Ishikawa (cell line): ENCODE results near the gene GMDS.

Experiments
- CEBPB ChIP-seq: IDR thresholded peaks from 2 replicates; pipeline ENCODE4 v1.6.1; 2012
- EP300 ChIP-seq: IDR thresholded peaks from 2 replicates; pipeline ENCODE4 v1.6.1; 2012; ENCODE audit warnings: borderline replicate concordance
- FOXM1 ChIP-seq: IDR thresholded peaks from 2 replicates; pipeline ENCODE4 v1.6.1; 2012; ENCODE audit warnings: low read depth, borderline replicate concordance
- NFIC ChIP-seq: IDR thresholded peaks from 2 replicates; pipeline ENCODE4 v1.6.1; 2012
- RAD21 ChIP-seq: IDR thresholded peaks from 2 replicates; pipeline ENCODE4 v1.6.1; 2012; ENCODE audit warnings: low read depth
- TAF1 ChIP-seq: IDR thresholded peaks from 2 replicates; pipeline ENCODE4 v1.6.1; 2012; ENCODE audit warnings: low read depth, mild to moderate bottlenecking
- TEAD4 ChIP-seq: IDR thresholded peaks from 2 replicates; pipeline ENCODE4 v1.6.1; 2012
- YY1 ChIP-seq: IDR thresholded peaks from 2 replicates; pipeline ENCODE4 v1.6.1; 2012; ENCODE audit warnings: low read depth
- ZBTB7A ChIP-seq: IDR thresholded peaks from 2 replicates; pipeline ENCODE4 v1.6.1; 2012; ENCODE audit warnings: low read depth
- TF ChIP-seq, protein P1 (sequence below): IDR thresholded peaks from 2 replicates; pipeline ENCODE4 v1.6.1; 2012
- TF ChIP-seq, protein P2 (sequence below): IDR thresholded peaks from 2 replicates; pipeline ENCODE4 v1.6.1; 2012; ENCODE audit warnings: low read depth, mild to moderate bottlenecking
- TF ChIP-seq, protein P3 (sequence below): IDR thresholded peaks from 2 replicates; pipeline ENCODE4 v1.6.1; 2012

GRCh38 chr6:1708122-1708521 is 537.3 kb downstream of the GMDS start:
- TF ChIP-seq FOXM1 (no peak), YY1 (no peak), RAD21 (no peak), NFIC (no peak), ZBTB7A (no peak), EP300 (no peak), CEBPB (no peak), TAF1 (no peak), TEAD4 (peak; percentile 82)
- TF ChIP-seq, protein P1, sequence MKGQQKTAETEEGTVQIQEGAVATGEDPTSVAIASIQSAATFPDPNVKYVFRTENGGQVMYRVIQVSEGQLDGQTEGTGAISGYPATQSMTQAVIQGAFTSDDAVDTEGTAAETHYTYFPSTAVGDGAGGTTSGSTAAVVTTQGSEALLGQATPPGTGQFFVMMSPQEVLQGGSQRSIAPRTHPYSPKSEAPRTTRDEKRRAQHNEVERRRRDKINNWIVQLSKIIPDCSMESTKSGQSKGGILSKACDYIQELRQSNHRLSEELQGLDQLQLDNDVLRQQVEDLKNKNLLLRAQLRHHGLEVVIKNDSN: no peak
- TF ChIP-seq, protein P2, sequence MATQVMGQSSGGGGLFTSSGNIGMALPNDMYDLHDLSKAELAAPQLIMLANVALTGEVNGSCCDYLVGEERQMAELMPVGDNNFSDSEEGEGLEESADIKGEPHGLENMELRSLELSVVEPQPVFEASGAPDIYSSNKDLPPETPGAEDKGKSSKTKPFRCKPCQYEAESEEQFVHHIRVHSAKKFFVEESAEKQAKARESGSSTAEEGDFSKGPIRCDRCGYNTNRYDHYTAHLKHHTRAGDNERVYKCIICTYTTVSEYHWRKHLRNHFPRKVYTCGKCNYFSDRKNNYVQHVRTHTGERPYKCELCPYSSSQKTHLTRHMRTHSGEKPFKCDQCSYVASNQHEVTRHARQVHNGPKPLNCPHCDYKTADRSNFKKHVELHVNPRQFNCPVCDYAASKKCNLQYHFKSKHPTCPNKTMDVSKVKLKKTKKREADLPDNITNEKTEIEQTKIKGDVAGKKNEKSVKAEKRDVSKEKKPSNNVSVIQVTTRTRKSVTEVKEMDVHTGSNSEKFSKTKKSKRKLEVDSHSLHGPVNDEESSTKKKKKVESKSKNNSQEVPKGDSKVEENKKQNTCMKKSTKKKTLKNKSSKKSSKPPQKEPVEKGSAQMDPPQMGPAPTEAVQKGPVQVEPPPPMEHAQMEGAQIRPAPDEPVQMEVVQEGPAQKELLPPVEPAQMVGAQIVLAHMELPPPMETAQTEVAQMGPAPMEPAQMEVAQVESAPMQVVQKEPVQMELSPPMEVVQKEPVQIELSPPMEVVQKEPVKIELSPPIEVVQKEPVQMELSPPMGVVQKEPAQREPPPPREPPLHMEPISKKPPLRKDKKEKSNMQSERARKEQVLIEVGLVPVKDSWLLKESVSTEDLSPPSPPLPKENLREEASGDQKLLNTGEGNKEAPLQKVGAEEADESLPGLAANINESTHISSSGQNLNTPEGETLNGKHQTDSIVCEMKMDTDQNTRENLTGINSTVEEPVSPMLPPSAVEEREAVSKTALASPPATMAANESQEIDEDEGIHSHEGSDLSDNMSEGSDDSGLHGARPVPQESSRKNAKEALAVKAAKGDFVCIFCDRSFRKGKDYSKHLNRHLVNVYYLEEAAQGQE: no peak
- TF ChIP-seq, protein P3, sequence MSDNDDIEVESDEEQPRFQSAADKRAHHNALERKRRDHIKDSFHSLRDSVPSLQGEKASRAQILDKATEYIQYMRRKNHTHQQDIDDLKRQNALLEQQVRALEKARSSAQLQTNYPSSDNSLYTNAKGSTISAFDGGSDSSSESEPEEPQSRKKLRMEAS: no peak
